Erythroblast (primary cell): Measurements from ENCODE around the gene NCL.

ENCODE experiments used
- DNase-seq, 2 experiments: peaks; one replicate each; lab custom pipeline; 2025; lab: John Stamatoyannopoulos, UW
- GATA1 ChIP-seq: IDR thresholded peaks from 2 replicates; pipeline ENCODE4 v1.6.1; 2011; ENCODE audit warnings: low read depth, mild to moderate bottlenecking, control low read depth, low read length, moderate library complexity
- POLR2A ChIP-seq: IDR thresholded peaks from 2 replicates; pipeline ENCODE4 v1.6.1; 2011; ENCODE audit warnings: mild to moderate bottlenecking, low read length

The NCL gene

DNA sequence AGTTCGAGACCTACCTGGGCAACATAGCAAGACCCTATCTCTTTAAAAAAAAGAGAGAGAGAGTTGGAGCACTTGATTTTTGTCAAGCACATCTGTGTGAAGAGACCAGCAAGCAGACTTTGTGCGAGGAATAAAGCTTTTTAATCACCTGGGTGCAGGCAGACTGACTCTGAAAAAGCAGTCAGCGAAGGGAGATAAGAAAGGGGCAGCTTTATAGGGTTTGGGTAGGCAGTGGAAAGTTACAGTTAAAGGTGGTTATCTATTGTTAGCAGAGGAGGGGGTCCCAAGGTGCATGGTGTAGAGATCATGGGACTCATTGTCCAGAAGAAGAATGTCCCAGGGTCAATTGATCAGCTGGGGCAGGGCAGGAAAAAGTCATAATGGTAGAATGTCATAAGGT, 34.4 kb downstream of the NCL start:
- no peak for TF ChIP-seq GATA1
- no peak for TF ChIP-seq POLR2A
- DNase-seq, result peak in 1 of 2 experiments; percentile 44

GRCh38 chr2:231429152-231429551, 35.1 kb downstream of the NCL start:
- TF ChIP-seq POLR2A (no peak), GATA1 (no peak)
- no peak for DNase-seq

DNA sequence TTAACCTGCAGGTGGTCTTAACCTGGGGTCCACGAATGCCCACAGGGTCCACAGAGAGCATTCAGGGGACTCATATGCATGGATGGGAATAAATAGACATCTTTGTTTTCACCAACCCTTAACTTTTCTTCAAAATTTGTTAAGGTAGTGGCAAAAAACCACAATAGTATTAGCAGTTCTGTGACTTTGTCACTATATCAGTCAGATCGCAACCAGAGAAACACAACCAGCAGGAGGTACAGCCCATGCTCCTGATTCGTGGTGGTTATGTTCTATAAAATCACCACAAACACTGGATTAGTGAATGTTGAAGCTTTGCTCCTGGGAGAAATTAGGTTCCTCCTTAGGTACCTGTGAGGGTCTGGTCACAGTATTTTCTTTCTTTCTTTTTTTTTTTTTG, 37.2 kb downstream of the NCL start:
- TF ChIP-seq POLR2A (no peak), GATA1 (no peak)
- DNase-seq, result no peak

- no peak for DNase-seq
- no peak for TF ChIP-seq GATA1
- TF ChIP-seq POLR2A, result no peak
Measured at GRCh38 chr2:231425811-231426703, 38.2 kb downstream of the NCL start.

GRCh38 chr2:231425291-231425810, 38.9 kb downstream of the NCL start:
- TF ChIP-seq POLR2A (no peak), GATA1 (no peak)
- no peak for DNase-seq

DNA sequence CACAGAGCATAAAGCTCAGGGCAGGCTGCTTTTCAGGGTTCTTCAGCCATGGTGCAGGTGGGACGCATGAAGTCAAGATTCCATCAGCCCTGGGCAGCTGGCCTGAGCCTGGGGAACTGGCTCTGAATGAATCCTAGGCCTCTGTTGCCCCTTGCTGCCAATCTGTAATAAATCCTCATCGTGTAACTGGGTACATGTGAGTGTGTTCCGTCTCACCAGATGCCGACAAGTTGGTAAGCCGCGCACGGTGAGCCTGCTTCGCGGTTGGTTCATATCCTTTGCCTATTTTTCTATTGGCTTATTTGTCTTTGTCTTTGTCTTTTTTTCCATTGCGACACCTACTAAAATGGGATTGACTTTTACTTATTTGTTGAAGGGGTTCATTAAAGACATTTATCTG, 41.1 kb downstream of the NCL start:
- no peak for TF ChIP-seq POLR2A
- no peak for TF ChIP-seq GATA1
- no peak for DNase-seq

- no peak for TF ChIP-seq POLR2A
- no peak for DNase-seq
Measured at GRCh38 chr2:231422056-231422455, 42.2 kb downstream of the NCL start.

GRCh38 chr2:231421051-231421580, 43.2 kb downstream of the NCL start:
- DNase-seq, result no peak
- TF ChIP-seq POLR2A, result no peak
- no peak for TF ChIP-seq GATA1

DNA sequence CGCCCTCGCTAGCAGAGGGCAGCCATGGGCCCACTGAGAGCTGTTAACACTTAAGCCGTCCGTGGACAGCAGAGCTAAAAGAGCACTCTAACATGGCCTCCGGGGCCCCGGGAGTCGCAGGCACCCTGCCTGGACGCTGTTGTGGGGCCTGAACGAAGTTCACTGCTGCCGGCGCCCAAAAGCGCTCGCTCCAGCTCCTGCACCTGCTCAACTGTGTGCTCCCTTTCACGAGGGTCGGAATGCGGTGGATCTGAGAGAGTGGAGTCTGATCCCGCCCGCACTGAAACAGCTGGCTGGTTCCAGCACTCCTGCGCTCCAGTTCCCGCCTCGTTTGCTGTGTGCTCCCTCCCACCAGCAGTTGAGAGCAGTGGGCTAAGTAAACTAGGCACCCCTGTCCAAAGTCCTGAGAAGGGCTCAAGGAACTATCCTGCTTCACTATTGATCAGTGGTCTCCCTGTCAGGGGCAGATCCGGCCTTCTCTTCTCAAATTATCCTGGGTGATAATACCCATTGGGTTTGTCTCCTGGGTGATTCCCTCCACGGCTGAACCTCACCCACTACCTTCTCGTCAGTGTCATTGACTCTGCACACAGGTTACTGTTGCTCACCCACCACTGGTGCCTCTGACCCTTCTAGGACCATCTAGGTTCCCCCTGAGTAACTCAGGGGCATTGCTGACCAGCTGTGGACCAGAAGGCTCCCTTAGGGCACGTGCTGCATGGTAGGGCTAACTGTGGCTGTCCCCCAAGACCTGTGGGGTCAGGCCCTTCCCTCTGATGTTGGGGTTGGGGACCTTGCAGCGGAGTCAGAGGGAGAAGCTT, 45.3 kb downstream of the NCL start:
- TF ChIP-seq GATA1 (no peak), POLR2A (no peak)

GRCh38 chr2:231415029-231415428, 49.3 kb downstream of the NCL start:
- DNase-seq, result no peak
- TF ChIP-seq GATA1 (no peak), POLR2A (no peak)

More for the DNA sequence above, 45.3 kb downstream of the NCL start:
- DNase-seq, result no peak

- DNase-seq, result no peak
- TF ChIP-seq POLR2A, result no peak
- TF ChIP-seq GATA1, result no peak
Measured at GRCh38 chr2:231413921-231414476, 50.3 kb downstream of the NCL start.

GRCh38 chr2:231413456-231413855, 50.8 kb downstream of the NCL start:
- DNase-seq, result no peak
- no peak for TF ChIP-seq GATA1
- no peak for TF ChIP-seq POLR2A

GRCh38 chr2:231412618-231412963, 51.7 kb downstream of the NCL start:
- DNase-seq, result no peak
- TF ChIP-seq POLR2A (no peak), GATA1 (no peak)
